Measurements from ENCODE around the gene SYTL2. TPM values are rescaled to one million over a fixed set of nuclear protein-coding genes. Genes with fewer than 3 reads are reported as not detected.
"Not testable (repeated sequence)": the region's sequence is repeated elsewhere in the genome, so short reads cannot be mapped to it uniquely, and the experiment has no call there.

SYTL2 gene
- total RNA-seq, 1 donor from 2014 or later, result 17.4 TPM

- TF ChIP-seq POLR2AphosphoS5 (IDR thresholded peaks at IDR 0.05; ENCODE audit: insufficient read depth in 1 of 2, low read depth in 1 of 2) (no peak), CTCF (IDR thresholded peaks at IDR 0.05) (no peak), POLR2A (IDR thresholded peaks at IDR 0.05) (no peak)
- no peaks in the 10 kb centered on the region for H3K4me1 ChIP-seq
- H3K4me3 ChIP-seq, result no peak overlapping the region
- no peaks in the 10 kb centered on the region for H3K9me3 ChIP-seq
- no peak for DNase-seq (ENCODE audit: extremely low spot score in 2 of 2)
- H3K36me3 ChIP-seq, result no peaks in the 10 kb centered on the region
- H3K27me3 ChIP-seq, result no peaks in the 10 kb centered on the region
- intact Hi-C loops (cut with DNase I), result no loop called here
- no peak overlapping the region for H3K27ac ChIP-seq
Observed at GRCh38 chr11:85787809-85788760, 22.9 kb downstream of the SYTL2 start.

- Histone ChIP-seq H3K27ac (no peak overlapping the region), H3K4me1 (no peaks in the 10 kb centered on the region), H3K27me3 (no peaks in the 10 kb centered on the region), H3K9me3 (no peaks in the 10 kb centered on the region), H3K4me3 (no peak overlapping the region), H3K36me3 (no peaks in the 10 kb centered on the region)
- intact Hi-C loops (cut with DNase I), result no loop called here
- DNase-seq (ENCODE audit: extremely low spot score in 2 of 2), result no peak
- TF ChIP-seq CTCF (IDR thresholded peaks at IDR 0.05) (no peak), POLR2A (IDR thresholded peaks at IDR 0.05) (no peak), POLR2AphosphoS5 (IDR thresholded peaks at IDR 0.05; ENCODE audit: insufficient read depth in 1 of 2, low read depth in 1 of 2) (no peak)
Observed at GRCh38 chr11:85787168-85787567, 23.8 kb downstream of the SYTL2 start.

GRCh38 chr11:85784480-85785265, 26.3 kb downstream of the SYTL2 start:
- no peaks in the 10 kb centered on the region for H3K9me3 ChIP-seq
- no peaks in the 10 kb centered on the region for H3K4me1 ChIP-seq
- H3K36me3 ChIP-seq, result no peaks in the 10 kb centered on the region
- TF ChIP-seq POLR2A (IDR thresholded peaks at IDR 0.05), result no peak
- H3K27ac ChIP-seq, result no peak overlapping the region
- H3K4me3 ChIP-seq, result no peak overlapping the region
- intact Hi-C loops (cut with DNase I), result no loop called here
- no peaks in the 10 kb centered on the region for H3K27me3 ChIP-seq
- no peak for DNase-seq (ENCODE audit: extremely low spot score in 2 of 2)

- Histone ChIP-seq H3K4me3 (no peak overlapping the region), H3K27ac (no peak overlapping the region), H3K4me1 (no peaks in the 10 kb centered on the region), H3K27me3 (no peaks in the 10 kb centered on the region), H3K9me3 (no peaks in the 10 kb centered on the region), H3K36me3 (no peaks in the 10 kb centered on the region)
- DNase-seq (ENCODE audit: extremely low spot score in 2 of 2), result no peak
- intact Hi-C loops (cut with DNase I), result no loop called here
- TF ChIP-seq POLR2AphosphoS5 (IDR thresholded peaks at IDR 0.05; ENCODE audit: insufficient read depth in 1 of 2, low read depth in 1 of 2) (no peak), POLR2A (IDR thresholded peaks at IDR 0.05) (no peak), CTCF (IDR thresholded peaks at IDR 0.05) (no peak)
Observed at GRCh38 chr11:85783758-85784157, 27.2 kb downstream of the SYTL2 start.

- H3K27ac ChIP-seq; H3K4me1 ChIP-seq; intact Hi-C loops (cut with DNase I); H3K4me3 ChIP-seq; H3K9me3 ChIP-seq; DNase-seq (ENCODE audit: extremely low spot score in 2 of 2); H3K36me3 ChIP-seq; H3K27me3 ChIP-seq: not testable (repeated sequence)
Observed at GRCh38 chr11:85780780-85781517, 30.0 kb downstream of the SYTL2 start.

All from vagina (tissue), 2 donors.